ENCODE data around the gene GNB1L.

- TF ChIP-seq SMC3 (conservative IDR thresholded peaks at IDR 0.05; ENCODE audit: poor library complexity), result no peak
- TF ChIP-seq RAD21 (conservative IDR thresholded peaks at IDR 0.05), result no peak
- TF ChIP-seq CTCF (IDR thresholded peaks at IDR 0.05; ENCODE audit: poor library complexity, severe bottlenecking), result no peak
- no peak for TF ChIP-seq POLR2AphosphoS5 (IDR thresholded peaks at IDR 0.05)
- TF ChIP-seq EZH2 (IDR thresholded peaks at IDR 0.05; ENCODE audit: borderline replicate concordance, insufficient read depth, low read length, poor library complexity, severe bottlenecking), result no peak
These were observed 39.4 kb downstream of the GNB1L start for GRCh38 chr22:19815093-19815822.
